GM19035 (cell line): ENCODE results near the gene EN2.

Source experiments
- ATAC-seq: cut with Tn5 transposase; IDR thresholded peaks from one replicate; pipeline ENCODE4 v1.9.1; 2021; ENCODE audit not compliant: unreplicated experiment

EN2 gene

GRCh38 chr7:155484483-155485399 is 26.8 kb downstream of the EN2 start:
- ATAC-seq = no peak

DNA sequence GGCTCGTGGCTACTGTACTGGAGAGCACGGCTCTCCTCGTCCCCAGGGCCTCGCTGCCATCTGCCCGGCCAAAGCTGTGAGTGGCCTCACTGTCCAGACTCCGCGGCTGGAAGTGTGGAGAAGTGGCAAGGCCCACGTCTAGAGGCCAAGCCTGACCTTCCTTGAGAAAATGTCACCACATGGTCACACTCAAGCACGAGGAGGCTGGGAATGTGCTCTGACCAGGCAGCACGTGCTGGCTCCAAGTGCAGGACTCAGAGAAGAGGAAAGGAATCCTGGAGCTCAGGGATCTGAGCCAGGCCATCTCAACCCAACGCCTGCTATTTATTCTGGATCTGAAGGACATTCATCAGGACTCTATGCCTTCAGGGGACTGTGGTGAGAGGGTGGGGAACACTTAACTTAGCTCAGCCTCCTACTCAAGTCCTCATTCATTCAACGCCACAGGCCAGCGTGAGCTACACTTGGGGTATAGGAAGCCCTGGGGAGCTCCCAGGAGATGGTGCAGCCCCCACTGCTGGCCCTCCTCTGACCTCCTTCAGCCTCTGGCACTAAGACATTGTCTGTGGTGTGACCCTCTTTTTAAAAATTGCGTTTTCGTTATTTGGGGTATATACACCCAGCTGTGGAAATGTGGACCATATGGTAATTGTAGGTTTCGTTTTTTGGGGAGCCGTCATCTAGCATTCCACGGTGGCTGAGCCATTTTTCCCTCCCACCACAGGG is 29.0 kb downstream of the EN2 start:
- no peak for ATAC-seq

DNA sequence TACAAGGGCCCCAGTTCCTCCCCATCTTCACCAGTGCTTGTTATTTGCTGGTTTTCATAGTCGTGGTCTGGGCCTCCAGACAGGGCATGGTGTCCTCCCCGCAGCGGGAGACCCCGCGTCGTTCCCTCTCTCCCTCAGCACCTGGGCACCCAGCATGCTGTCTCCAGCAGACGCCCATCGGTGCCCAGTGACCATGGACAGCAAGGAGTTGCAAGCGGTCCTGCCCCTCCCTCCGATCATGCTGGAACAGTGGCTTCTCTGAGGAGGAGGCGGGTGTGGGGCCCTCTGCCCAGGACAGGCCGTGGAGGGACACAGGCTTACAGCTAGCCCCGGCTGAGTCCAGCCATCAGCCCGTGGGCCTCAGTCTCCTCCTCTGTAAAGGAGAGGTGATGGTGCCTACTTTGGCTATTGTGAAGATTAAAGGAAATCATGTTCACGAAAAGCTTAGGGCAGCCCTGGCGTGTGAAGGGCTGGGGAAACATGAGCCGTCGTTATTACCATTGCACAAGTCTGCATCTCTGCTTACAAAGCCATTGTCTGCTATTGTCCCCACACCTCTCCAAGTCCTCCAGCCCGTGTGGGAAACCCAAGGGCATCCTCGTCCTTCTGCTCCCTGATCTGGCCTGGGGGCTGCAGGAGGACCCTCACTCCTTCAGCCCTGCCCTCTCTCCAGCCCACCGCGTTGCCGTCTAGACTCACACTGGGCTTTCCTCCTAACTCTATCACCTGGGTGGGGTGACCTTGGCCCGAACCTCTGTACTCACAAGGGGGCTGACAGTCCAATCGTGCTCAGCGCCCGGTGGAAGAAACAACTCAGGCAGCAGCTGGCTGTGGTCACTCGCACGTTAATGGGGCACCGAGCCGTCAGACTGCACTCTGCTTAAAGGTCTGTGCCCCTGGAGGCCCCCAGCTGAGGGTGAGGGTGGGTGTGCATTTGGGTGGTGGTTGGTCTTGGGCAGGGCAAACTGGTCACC is 29.9 kb downstream of the EN2 start:
- ATAC-seq = no peak

- ATAC-seq = no peak
Measured at GRCh38 chr7:155488483-155489127, 30.7 kb downstream of the EN2 start.

DNA sequence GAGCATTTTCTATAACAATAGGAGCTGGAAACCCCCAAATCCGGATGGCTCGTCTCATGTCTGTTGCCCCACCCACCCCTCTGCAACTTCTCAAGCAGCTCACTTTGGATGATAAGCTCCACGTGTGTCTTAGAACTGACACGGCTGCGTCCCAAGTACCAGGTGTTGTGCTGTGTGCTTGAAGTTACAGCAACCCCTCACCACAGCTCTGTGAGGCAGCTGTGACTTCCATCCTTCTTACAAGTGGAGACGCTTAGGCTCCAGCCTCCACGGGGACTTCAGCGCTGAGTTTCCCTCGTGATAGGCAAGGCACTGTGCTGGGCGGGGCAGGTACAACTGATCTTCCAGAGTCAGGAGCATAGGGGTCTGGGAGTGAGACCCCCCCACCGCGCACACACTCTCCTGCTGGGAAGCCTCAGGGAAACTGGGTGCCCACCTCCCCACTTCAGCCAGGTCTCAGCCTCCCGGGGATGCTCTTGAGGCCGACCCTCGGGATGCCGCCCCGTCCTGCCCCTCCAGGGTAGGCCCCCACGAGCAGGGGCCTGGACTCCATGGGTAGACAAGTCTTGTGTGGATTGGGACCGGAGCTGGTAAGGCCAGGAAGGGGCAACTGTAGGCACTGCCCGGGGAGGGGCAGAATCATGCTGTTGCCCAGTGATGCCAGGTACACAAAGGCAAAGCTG is 31.4 kb downstream of the EN2 start:
- no peak for ATAC-seq

- ATAC-seq = peak; percentile 40
Measured at GRCh38 chr7:155489862-155490696, 32.1 kb downstream of the EN2 start.

DNA sequence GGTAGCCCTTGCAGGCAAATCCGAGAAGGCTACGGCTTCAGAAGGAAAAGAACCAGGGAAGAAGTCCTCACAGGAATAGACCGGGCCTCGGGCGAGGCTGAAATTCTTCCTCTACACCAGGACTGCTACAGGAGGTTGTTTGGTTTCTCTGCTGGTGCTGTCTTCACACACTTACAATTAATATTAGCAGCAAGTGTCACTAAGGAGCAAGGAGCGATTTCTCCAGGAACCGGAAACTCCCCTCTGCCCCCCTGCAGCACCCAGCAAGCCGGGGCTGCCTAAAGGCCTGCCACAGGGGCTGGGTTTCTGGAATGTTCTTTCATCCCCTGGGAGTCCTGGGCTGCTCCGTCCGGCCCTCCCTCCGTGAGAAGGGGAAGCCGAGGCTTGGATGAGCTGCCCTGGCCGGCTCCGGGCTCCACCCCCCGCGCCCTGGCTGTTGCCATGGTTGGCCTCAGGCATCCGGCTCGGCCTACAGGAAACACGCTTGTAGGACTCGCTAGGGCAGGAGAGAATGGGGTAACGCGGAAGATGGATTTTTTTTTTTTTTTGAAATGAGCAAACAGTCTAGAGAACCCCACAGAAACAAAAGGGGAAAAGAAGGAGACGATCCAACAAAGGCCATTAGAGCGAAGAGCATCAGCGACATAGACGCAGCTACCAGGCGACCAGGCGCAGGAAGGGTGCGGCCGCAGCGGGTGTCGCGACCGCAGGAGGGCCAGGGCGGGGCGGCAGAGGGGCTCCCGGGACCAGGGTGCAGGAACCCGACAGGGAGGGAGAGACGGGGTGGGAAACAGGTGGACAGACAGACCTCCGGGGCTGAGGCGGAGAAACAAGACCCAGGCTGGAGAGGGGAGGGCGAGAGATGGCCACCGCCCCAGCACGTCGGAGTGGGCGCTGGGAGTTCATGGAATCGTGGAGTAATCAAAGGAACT is 33.0 kb downstream of the EN2 start:
- ATAC-seq = peak; percentile 83

DNA sequence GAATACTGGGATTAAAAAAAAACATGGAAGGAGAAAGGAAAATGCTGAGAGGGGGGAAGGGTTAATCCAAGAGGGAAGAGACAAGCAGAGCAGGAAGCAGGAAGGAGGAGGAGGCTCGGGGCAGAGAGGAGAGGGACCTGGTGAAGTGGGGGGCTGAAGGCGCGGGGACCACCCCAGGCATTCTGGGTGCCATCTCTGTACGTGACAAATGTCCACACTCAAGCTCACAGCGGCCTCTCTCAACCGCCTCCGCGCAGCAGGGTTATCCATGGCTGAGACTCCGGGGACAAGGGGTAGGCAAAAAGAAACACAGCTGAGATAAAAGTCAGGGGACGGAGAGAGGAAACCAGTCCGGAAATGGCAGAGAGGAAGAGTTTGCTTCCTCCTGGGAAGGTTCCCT is 33.9 kb downstream of the EN2 start:
- no peak for ATAC-seq

GRCh38 chr7:155493744-155494538 is 36.0 kb downstream of the EN2 start:
- no peak for ATAC-seq

DNA sequence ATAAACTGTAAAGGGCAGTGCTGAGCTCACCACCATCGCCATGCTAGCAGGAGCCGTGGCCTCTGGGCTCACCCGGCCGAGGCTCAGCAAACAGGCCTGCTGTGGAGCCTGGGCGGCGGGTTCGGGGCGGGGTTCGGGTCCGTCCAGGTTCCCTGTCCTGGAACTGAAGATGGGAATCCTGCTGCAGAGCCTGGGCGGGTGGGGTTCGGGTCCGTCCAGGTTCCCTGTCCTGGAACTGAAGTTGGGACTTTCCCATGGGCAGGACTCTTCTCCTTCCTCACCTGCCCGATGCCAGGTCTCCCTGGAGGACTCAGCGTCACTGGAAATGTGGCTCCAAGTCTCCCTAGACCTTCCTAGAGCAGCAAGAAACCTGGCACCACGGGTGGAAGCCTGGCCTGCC is 36.6 kb downstream of the EN2 start:
- no peak for ATAC-seq

DNA sequence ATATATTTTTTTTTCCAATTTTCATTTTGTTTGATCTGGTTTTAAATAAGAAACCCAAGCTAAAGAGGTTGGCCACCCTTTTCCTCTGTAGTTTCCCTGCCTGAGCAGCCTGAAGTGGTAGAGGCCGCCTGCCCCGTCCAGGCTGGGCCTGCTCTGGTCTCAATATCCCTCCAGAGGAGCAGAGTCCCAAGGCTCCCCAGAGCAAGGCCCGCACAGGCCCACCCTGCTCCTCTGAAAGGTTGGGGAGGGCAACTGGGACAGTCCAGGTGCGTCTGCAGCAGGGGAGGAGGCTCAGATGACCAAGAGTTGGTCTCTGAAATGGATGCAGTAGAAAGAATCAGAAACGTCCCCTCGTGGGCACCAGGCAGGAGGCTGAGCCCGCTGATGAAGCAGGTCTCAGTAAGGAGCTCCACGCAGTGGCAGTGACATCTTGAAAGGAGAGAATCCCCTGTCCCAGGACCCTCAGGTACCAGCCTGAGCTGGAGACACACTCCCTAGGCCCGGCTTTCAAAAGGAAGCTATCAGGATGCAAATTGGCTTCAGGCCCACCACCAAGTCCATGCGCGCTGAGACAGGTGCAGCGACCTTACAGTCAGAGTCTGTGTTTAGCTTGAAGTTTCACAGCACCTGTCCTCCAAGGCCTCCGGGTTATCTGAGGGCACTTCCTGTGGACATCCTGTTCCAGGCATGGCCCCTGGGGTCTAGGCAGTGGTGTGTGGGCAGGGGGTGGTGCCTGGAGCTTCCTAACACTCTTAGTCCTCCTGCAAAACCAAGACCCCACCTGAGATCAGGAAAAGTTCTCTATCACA is 37.7 kb downstream of the EN2 start:
- ATAC-seq = no peak

- no peak for ATAC-seq
Measured at GRCh38 chr7:155496267-155497005, 38.5 kb downstream of the EN2 start.

- no peak for ATAC-seq
Measured at GRCh38 chr7:155497149-155497901, 39.4 kb downstream of the EN2 start.

DNA sequence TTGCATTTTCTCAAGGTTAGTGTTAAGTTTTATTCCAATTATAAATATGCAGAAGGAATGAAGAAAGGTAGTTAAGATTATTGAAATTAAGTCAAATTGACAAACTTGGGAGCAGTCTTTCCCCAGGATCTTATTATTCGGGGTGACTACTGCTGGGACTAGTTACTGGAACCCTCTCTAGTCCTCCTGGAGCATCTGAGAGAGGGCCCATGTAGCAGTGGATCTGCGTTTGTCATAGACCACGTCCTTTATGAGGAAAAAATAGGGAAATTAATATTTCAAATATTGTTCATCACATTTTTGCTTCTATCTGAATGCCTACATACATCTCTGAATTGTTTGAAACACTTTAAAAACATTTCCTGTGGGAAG is 47.5 kb downstream of the EN2 start:
- no peak for ATAC-seq

DNA sequence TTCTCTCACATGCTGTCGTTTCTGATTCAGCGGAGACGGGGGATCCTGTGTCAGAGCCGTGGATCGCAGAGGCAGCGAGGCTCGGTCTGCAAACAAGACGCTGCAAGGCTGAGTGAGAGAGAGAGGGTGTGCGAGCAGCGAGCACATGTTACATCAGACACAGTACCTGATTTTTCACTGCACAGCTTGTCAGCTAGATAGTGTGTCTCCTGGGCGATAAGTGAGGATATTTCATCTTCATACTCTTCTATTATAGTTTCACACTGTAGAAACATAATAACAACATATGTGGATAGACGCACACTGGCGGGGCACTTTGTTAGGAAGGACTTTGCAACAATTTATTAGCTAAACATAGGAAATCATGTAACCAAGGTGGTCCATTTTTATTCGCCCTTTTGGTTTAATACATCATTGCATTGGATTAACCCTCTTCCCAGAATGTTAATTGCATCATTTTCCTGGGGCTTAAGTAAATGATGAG is 49.0 kb downstream of the EN2 start:
- no peak for ATAC-seq
